Amniotic stem cell (primary cell): Measurements from ENCODE around the gene GAMT.
"Not testable (repeated sequence)": the region's sequence is repeated elsewhere in the genome, so short reads cannot be mapped to it uniquely, and the experiment has no call there.

Experiments
- DNase-seq: peaks from one replicate; lab custom pipeline; 2025; lab: John Stamatoyannopoulos, UW

Gene GAMT

DNA sequence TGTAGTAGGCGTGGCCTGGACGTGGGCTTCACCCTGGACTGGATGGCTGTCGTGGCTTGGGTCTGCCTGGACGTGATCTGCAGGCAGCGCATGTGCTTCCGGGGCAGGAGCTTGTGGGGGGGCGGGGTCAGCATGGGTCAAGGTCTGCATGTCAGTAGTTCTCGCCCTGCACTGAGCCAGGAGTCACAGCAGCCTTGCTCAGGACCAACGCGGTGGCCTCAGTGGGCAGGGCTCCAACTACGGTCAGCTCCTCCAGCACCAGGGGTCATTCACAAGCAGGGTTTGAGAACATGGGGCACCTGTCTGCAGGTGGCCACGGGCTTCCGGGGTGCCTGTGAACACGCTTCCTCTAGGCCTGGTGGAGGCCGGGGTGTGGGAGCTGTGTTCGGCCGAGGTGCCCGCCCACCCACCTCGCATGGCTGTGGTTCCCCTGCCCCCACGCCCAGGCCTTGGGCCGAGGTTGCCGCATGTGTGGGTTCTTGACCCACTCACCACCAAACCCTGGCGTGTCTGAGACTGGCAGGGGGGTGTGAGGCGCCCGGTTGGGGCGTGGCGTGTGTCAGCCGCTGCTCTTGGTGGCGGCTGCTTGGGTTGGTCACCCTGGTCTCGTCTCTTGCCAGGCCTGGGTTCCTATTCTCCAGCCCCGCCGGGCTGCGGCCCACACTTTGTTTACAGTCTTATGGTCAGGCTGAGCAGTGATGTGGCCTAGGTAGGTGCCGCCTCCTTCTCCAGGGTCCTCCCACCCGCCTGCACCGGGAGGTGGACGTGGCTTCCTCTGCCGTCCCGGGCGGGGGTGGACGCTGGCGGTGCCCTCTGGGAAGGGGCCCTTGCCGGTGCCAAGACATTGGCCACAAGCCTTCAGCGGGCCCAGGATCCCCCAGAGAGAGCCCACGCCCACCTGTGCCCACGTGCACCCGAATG is 32.0 kb upstream of the GAMT start:
- no peak for DNase-seq

DNA sequence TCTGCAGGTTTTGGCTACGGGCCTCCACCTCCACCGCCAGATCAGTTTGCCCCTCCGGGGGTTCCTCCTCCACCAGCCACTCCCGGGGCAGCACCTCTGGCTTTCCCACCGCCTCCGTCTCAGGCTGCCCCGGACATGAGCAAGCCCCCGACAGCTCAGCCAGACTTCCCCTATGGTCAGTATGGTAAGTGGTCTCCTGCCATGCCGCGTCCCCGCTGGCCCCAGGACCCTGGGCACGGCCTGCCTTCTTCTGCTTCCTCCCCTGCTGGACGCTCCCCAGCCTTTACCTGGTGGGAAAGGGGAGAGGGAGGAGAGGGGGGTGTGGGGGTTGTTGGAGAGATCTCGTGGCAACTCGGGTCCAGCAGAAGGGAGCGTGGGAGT is 31.2 kb upstream of the GAMT start:
- DNase-seq: no peak

DNA sequence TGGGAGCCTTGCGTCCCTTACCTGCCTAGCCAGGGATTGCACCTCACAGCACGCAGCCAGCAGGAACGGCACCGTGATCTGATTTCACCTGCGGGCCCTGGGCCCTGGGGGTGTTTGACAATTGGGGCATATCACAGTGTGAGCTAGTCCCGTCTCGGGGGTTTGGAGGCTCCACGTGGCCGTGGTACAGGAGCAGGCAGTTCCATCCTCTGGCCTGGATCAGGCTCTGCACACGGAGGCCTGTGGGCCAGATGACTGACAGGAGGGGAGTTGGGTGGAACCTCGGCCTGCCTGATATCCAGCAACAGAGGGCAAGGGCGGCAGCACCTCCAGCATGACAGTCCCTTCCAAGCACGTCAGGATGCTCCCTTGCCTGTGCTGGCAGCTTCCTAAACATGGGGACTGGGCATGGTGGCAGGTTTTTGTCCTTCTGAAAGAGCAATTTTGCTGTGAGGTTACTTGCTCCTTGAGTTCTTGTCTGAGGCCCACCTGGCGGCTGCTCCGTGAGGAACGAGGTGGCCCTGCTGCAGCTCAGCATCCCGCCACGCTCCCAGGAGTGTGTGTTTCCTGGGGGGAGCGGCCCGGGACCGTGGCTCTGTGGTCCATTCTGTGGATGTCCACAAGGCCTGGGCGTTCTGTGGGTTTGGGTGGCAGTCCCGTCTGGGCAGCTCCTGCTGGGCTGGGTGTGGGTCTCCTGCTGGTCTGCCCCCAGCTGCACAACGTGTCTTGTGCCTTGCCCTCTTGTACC is 30.6 kb upstream of the GAMT start:
- DNase-seq: no peak

DNA sequence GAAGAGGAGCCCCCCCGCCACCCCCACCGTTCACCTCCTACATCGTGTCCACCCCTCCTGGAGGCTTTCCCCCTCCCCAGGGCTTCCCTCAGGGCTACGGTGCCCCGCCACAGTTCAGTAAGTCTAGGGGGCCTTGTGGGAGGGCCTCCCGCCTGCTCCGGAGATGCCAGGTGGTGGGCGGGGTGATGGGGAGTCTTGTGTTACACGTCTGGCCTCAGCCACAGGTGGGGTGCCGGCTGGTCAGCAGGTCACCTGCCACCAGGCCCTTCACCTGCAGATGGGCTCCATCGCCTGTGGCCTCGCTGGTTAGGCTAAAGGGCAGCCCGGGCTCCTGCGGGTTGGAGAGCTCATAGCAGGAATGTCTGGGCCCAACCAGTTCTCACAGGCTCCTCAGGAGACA is 28.9 kb upstream of the GAMT start:
- DNase-seq: no peak

DNA sequence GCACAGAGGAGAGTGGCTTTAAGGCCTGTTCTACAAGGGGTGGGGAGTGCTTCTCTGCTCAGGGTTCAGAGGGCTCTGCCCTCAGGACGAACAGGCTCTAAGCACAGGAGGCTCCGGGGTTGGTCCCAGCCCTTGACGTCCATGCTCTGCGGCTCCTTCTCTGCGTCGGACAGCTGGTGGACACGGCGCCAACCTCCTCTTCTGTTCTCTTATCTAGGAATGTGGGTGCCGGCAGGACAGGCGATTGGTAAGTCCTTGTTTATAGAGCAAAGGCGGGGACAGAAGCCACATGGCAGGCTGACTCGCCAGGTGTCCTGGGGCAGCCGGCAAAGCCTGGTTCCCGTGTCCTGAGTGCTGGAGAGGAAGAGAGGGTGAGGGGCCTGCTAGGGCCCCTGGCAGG is 28.4 kb upstream of the GAMT start:
- DNase-seq: no peak

DNA sequence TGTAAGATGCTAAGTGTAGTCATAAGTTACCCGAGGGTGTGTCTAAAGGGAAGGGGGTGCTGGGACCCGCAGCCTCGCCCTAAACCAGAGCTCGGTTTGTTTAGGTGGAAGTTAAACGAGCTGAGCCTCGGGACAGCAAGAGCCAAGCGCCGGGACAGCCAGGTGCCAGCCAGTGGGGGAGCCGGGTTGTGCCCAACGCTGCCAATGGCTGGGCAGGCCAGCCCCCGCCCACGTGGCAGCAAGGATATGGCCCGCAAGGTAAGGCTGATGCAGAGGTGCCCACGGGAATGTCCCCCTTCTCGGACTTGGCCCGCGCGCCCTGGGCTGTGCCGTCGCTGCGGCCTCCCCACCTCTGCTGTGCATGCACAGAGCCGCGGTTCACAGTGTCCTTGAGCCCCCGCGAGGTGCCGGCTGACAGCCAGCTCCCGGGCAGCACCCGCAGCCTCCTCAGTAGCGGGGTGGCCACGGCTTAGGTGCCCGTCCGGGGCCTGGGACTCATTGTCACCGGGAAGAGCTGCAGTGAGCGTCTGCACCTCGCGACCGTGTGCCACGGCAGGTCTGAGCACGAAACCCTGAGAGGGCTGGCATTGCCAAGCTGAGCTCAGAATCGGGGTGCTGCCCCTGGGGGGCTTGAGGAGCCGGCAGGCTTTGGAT is 27.5 kb upstream of the GAMT start:
- DNase-seq: no peak

DNA sequence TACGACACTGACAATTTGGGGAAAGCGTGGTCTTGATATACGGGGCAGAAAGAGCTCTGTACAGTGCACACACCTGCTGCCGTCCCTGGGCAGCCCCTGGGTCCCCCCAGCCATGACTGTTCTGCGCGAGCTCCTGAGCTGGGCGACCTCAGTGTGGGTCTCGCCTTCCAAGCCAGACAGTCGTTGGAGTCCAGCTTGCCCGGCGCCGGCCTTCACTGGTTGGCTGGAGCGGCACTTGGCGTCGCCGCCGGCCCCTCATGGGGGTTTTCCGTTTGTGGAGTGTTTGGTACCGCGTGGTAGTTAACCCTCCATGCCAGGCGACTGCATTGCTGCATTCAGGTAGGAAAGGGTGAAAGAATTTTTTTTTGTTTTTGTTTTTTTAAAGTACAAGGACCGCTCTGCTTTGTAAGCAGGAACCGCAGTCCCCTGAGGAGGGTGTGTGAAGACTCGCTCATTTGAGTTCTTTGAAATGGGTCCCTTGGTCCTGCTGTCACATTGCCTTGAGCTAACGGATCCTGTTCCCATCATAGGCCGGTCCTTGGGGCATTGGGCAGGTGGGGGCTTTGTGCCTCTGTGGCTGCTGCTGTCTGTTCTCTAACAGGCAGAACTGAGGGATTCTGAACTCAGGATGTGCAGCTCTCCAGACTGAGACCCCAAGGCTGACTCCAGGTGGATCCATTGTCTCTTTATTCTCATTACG is 26.0 kb upstream of the GAMT start:
- no peak for DNase-seq

DNA sequence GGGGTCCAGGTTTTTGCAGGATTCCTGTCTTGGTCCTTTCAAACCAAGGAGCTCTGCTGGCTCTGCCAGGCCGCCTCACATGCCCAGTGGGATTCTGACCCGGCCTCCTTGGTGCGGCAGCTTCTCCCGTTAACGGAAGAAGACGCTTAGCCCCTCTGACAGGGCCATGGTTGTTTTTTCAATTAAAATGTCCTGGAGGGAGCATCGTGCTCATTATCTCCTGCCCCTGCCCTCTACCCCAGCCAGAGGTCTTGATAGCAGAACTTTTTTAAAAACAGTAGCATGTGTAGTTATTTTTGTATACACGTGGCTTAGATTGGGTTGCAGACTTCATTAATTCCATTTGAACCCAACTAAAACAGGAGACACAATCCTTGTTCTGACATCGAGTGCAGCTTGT is 25.4 kb upstream of the GAMT start:
- DNase-seq: no peak

DNA sequence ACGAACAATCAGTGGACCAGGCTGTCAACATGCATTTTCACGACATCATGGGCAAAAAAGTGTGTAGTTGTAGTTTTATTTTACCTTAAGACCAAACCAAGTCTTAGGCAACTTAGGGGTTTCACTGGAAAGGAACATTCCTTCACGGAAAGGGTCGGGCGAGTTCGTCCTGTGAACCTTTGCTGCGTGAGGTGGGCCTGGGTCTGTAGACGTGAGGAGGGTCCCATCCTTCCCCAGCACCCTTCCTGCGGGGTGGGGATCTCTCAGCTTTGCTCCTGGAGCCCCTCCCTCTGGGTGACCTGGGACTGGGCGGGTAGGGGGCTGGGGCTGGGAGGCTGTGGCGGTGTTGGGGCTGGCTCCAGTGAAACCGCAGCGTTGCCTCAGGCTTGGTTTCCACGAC is 24.6 kb upstream of the GAMT start:
- DNase-seq: no peak

DNA sequence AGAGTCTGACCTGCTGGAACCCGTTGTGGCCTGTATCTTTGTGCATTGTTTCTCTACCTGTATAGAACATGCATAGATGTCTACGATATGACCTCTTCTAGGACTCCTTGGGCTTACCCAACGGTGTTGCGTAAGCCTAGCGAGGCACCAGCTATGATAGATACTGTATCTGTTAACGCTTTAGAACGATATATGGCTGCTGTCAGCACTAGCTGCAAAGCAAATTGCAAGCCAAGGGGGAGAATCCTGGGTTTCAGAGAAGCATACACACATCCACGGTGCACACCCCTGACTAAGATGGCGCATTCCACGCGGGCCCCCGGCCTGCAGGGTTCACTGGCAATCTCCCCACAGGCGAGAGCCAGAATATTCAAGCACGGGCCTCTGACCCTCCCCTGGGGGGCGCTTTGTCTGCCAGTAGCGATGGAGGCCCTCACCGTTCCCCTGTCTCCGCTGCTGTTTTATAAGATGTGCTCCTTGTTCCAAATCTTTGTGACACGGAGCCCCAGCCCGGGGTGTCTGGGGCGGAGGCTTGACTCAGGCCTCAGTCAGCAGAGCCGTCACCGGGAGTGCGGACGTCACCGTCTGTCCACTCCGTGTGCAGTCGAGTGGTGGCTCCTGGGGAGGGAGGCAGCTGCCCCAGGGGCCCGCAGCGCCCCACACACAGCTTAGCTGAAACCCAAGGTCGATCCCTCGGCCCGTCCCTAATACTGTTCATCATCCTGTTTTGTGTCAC is 23.9 kb upstream of the GAMT start:
- no peak for DNase-seq

DNA sequence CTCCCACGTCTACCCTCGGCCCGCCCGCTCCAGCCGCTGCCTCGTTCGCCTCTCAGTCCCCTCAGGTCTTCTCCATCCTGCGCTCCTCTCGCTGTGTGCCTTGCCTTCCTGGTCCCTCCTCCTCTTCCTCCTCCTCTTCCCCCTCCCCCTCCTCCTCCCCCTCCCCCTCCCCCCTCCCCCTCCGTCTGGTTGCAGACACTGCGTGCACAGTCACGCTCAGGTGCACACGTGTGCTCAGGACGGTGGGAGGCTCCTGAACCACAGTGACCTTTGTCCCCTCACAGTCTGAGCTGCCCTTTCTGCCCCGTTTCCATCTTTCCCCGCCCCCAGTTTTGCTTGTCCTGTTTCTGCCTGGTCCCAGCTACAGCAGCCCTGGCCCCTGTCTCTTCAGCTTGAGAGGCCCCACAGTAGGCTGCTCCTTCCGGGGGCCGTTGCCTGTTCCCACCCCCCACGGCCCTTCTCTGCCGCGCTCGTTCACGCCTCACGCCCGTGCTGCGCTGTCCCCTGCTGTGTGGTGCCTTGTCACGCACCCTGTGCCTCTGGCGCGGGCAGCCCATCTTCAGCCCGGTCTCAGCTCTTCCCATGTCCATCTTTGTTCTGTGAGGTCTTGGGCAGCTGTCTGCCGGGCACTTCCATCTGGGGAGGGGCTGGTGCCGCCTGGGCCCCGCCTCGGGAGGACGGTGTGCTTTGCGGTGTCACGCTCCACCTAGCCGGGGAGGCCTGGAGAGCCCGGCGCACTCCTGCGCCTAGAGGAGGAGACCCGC is 23.0 kb upstream of the GAMT start:
- no peak for DNase-seq

DNA sequence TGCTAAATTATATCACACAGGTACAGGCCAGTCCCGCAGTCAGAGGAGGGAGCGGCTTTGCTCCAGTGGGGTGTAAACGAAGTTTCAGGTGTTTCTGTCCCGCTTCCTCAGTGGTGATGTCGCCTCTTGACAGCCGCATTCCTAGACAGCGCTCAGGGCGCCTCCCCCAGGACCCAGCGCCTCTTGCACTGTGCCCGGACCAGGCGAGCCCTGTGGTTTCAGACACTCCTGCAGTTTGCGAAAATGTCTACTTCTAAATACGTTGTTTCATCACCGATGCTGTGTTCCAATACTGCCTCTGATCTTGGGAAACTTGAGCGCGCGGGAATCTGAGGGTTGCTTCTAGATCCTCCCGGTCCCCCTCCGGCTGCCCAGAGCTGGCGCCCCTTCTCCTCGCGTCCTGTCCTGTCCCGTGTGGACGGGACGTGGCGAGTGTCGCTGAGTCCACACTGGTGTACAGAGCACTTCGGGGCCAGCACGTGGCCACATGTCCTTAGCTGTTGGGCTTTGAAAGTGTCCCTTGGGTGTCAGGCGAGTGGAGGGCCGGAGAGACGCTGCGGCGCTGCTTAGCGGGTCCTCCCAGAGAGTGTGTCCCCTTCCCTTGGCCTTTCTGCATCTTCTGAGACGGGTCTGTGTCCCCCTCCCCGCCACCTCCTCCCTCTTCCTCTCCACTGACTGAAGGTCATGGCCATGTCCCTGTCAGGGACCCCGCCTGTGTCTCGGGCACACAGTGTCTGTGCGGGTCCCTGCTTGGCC is 22.3 kb upstream of the GAMT start:
- no peak for DNase-seq

DNA sequence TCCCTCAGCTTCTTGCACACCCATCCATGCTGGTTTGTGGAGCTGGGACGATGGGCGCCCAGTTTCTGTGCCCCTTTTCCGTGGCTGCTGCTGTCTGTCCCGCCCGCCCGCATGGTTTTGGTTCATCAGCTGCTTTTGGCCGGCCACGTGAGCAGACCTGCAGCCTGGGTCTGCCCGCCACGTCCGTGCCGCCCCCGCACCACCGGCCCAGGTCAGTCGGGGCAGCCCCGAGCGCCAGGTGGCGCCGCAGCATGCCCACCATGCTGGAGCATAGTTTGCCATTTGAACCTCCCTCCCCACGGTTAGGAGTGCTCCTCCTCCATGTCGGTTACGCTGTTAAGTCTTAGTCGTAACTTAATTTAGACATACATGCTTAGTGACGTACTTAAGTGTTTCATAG is 21.6 kb upstream of the GAMT start:
- no peak for DNase-seq

DNA sequence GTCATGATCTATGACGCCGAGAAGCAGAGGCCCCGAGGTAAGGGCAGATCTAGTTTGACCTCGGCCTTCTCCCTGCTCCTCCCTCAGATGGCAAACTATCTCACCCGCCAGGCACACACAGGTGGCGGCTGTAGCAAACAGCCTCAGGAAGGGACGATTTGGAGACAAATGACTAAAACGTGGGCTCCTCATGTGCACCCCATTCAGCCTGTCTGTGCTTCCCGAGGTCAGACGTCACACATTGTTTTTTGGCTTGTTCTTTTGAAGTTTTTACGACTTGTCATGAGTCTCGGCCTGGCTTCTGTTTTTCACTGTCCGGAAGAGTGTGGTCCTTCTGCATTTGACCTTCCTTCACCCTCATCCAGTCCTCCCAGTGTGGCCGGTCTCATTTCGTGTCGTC is 21.0 kb upstream of the GAMT start:
- DNase-seq: no peak

DNA sequence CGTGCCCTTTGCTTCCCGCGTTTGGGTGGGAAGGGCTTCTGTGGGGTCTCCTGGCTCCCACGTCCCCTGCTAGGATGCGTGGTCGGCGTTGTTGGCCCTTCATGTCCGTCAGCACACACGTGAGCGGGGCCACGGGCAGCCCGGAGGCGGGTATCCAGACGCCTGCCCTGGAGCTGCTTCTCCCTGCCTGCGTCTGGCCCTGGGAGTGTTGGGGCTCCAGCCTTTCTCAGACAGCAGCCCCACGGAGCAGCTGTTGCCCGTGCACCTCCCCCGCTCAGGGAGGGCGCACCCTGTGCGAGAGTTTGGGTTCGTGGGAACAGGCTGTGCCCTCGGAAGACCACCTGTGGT is 20.6 kb upstream of the GAMT start:
- no peak for DNase-seq

DNA sequence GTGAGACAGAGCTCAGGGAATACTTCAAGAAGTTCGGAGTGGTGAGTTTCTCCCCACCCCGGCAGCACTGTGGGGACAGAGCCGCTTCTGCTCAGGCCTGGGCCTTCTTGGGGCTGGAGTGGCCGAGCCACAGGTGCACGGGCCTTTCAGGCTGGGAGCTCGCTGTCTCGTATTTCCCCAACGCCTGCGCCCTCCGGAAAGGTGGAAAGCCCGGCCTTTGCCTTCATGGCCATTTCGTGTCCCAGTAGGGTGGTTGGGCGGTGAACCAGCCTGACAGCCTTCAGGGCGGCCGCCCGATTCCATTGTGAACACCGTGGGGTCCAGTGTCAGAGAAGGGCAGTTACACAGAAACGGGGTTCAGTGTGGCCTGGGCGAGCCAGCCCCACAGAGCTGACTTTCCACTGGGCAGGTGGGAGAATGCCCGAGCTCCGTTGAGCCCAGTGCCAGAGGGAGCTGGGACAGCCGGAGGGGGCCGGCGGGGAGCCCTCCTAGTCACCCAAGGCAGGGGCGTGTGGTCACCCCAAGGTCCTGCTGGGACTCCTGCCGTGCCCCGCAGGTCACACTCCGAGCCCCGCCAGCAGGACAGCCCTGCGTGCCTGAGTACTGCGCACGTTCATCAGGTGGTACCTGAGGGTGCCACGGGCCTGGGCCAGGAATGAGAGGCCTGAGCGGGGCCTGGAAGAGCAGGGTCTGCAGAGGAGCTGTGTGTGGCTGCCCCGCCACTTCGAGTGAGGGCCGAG is 20.0 kb upstream of the GAMT start:
- no peak for DNase-seq

DNA sequence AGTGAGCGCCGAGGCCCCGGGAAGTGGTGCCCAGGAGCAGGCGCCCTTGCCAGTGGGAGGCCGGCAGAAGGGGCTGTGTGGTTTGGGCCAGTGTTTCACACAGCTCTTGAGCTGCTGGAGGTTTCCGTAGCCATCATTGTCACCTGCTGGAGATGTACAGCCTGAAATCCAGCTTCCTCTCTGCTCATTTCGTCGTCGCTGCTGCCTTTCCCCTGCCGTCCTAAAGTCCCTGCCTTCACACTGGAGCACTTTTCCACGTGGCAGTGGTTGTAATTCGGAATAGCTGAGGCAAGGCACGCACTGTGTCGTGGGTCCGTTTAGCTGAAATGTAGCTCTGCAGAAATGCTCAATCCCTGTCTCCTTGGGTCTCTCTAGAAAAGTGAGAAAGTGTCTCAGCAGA is 19.2 kb upstream of the GAMT start:
- no peak for DNase-seq

DNA sequence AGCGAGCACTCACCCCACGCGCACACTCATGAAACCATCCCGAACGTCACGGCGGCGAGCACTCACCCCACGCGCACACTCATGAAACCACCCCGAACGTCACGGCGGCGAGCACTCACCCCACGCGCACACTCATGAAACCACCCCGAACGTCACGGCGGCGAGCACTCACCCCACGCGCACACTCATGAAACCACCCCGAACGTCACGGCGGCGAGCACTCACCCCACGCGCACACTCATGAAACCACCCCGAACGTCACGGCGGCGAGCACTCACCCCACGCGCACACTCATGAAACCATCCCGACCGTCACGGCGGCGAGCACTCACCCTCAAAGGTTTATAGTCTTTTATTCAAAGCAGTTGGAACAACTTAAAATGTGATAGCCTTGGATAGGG is 18.7 kb upstream of the GAMT start:
- DNase-seq: not testable (repeated sequence)

DNA sequence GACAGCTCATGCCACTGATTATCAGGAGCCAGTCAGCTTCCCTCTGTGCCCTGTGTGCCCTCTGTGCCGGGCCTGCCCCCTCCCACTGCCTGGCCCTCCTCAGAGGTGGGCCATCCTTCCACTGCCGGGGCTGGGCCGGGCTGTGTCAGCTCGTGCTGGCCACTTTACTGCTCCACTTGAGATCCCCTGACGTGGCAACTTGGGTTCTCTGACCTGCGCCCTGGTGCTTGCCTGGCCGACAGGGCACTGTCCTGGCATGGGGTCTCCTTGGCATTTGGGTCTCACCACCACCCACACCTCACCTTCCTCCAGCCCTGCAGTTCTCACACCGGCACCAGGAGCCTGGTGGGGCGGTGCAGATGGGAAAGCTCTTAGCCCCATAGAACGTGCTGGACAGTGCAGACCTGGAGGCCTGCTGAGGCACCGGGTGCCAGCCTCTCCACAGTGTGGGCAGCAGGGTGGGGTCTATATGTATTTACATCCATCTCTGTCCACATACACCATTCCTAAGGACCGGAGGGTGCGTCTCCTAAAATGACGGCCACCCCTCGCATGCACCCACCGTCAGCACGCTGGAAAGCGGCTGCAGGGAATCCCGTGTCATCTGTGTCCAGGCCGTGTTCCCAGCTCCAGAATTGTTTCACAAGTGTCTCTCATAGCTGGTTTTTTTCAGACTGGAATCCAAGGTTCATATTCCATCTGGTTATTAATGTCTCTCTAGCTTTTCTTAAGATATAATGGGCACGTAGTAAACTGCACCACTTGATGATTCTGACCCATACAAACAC is 17.8 kb upstream of the GAMT start:
- no peak for DNase-seq
